Lung (tissue), 12 donors: ENCODE results near the gene RIPK4. TPM values are rescaled to one million over a fixed set of nuclear protein-coding genes. Genes with fewer than 3 reads are reported as not detected.

ENCODE experiments used
- ATAC-seq: fragments of 200-7000 bp; cut with Tn5 transposase; one replicate; pipeline ENCODE4 v1.9.1; 2020; ENCODE audit warnings: moderate number of reproducible peaks; ENCODE audit not compliant: insufficient read depth, low FRiP score
- DNase-seq, 3 donors: peaks; one replicate each; pipeline ENCODE4 v3.0.0-alpha.2; 2013 to 2017
- H3K27ac ChIP-seq, 2 donors: one replicate each; pipeline ENCODE4 v1.5.1; 2013; ENCODE audit warnings: mild to moderate bottlenecking in 2 of 2, moderate library complexity in 2 of 2, control low read depth in 1 of 2, inconsistent platforms in 1 of 2, low read depth in 1 of 2, low read length in 1 of 2
- H3K27me3 ChIP-seq, 3 donors: one replicate each; pipeline ENCODE4 v1.5.1; 2013; ENCODE audit warnings: low read length in 2 of 3; ENCODE audit not compliant: control insufficient read depth in 3 of 3, insufficient read depth in 3 of 3
- H3K36me3 ChIP-seq, 4 donors: one replicate each; pipeline ENCODE4 v1.5.1; 2013; ENCODE audit warnings: low read length in 4 of 4, mild to moderate bottlenecking in 1 of 4, moderate library complexity in 1 of 4; ENCODE audit not compliant: control insufficient read depth in 4 of 4, insufficient read depth in 4 of 4
- H3K4me1 ChIP-seq, 5 donors: one replicate each; pipeline ENCODE4 v1.5.1; 2013; ENCODE audit warnings: low read length in 5 of 5, mild to moderate bottlenecking in 2 of 5, moderate library complexity in 1 of 5; ENCODE audit not compliant: control insufficient read depth in 5 of 5, insufficient read depth in 5 of 5
- H3K4me3 ChIP-seq: one replicate; pipeline ENCODE4 v1.5.1; 2013; ENCODE audit warnings: mild to moderate bottlenecking, control low read depth, moderate library complexity
- H3K9ac ChIP-seq, 2 donors: one replicate each; pipeline ENCODE4 v1.5.1; 2013; ENCODE audit warnings: low read length in 2 of 2, control low read depth in 1 of 2; ENCODE audit not compliant: insufficient read depth in 1 of 2
- H3K9me3 ChIP-seq, 4 donors: one replicate each; pipeline ENCODE4 v1.5.1; 2013; ENCODE audit warnings: low read length in 3 of 4, mild to moderate bottlenecking in 1 of 4, moderate library complexity in 1 of 4; ENCODE audit not compliant: control insufficient read depth in 4 of 4, insufficient read depth in 3 of 4
- CTCF ChIP-seq: IDR thresholded peaks from 2 replicates; pipeline ENCODE4 v1.5.1; 2012; ENCODE audit warnings: mild to moderate bottlenecking; ENCODE audit errors: control extremely low read depth, extremely low read depth
- WGBS, 2 donors: extraction: QIAGEN DNeasy Blood & Tissue Kit; methylation state at CpG; one replicate each; pipeline ENCODE4 v1.1.7; 2013; 5-methylcytosine and 5-hydroxymethylcytosine counted together
- polyA plus RNA-seq, 2 donors: library from polyadenylated mRNA; stranded (reverse); fragments of 200-250 nt; gene quantifications; one replicate each; pipeline ENCODE4 v1.2.1, GENCODE V29; 2013
- total RNA-seq, 2 donors: library from RNA; depleted of rRNA in 1 of 2; stranded (reverse); fragments of >200 nt in 1 of 2; gene quantifications; one replicate each; pipeline ENCODE4 v1.2.1, GENCODE V29; 2014 to 2021
- donor health status: control.
- donor health status: control.
- donor health status: Bipolar disorder and iron deficiency.
- donor health status: healthy.
- donor health status: DM: yes; HTN: yes; CAD: no.

RIPK4 gene
- total and polyA plus RNA-seq, 4 donors = 5.0 to 21.6 (median 9.1) TPM

GRCh38 chr21:41772351-41773080 lies 5.7 kb upstream of the RIPK4 start:
- H3K27ac ChIP-seq = no peak overlapping the region
- H3K9ac ChIP-seq = no peak overlapping the region
- H3K9me3 ChIP-seq = no peaks in the 10 kb centered on the region
- H3K4me3 ChIP-seq = no peak overlapping the region
- WGBS, 2 donors = 59 to 72% methylated on average over 16 of the region's 16 CpGs
- H3K4me1 ChIP-seq = peaks cover 0 to 12% (median 6%) of the 10 kb centered on the region in 5 donors
- peaks cover 0 to 73% (median 64%) of the 10 kb centered on the region in 3 donors for H3K27me3 ChIP-seq
- H3K36me3 ChIP-seq = no peaks in the 10 kb centered on the region
- TF ChIP-seq CTCF = no peak
- ATAC-seq (no peak), DNase-seq (peak in 1 of 3 donors; percentile 10)

DNA sequence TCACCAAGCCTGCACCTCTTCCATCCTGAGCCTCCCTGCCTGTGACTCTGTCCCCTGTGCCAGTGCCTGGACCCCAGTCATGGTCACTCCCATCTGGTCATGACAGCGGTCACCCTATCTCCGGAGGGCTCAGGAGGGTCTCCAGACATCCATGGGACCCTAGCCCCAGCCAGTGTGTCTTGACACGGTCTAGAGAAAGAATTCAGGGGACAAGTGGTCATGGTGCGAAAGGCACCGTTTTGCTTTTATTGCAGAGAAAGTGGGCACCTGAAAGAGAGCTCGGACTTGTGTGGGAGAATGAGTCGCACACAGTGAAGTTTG lies 4.7 kb upstream of the RIPK4 start:
- H3K27me3 ChIP-seq = peaks cover 0 to 79% (median 67%) of the 10 kb centered on the region in 3 donors
- H3K4me3 ChIP-seq = no peak overlapping the region
- ATAC-seq (no peak), DNase-seq (no peak)
- 90 to 94% methylated on average over 7 of the region's 7 CpGs for WGBS, 2 donors
- H3K36me3 ChIP-seq = no peaks in the 10 kb centered on the region
- H3K27ac ChIP-seq = no peak overlapping the region
- no peak for TF ChIP-seq CTCF
- H3K9ac ChIP-seq = no peak overlapping the region
- H3K4me1 ChIP-seq = peaks cover 0 to 12% (median 7%) of the 10 kb centered on the region in 5 donors
- H3K9me3 ChIP-seq = no peaks in the 10 kb centered on the region

DNA sequence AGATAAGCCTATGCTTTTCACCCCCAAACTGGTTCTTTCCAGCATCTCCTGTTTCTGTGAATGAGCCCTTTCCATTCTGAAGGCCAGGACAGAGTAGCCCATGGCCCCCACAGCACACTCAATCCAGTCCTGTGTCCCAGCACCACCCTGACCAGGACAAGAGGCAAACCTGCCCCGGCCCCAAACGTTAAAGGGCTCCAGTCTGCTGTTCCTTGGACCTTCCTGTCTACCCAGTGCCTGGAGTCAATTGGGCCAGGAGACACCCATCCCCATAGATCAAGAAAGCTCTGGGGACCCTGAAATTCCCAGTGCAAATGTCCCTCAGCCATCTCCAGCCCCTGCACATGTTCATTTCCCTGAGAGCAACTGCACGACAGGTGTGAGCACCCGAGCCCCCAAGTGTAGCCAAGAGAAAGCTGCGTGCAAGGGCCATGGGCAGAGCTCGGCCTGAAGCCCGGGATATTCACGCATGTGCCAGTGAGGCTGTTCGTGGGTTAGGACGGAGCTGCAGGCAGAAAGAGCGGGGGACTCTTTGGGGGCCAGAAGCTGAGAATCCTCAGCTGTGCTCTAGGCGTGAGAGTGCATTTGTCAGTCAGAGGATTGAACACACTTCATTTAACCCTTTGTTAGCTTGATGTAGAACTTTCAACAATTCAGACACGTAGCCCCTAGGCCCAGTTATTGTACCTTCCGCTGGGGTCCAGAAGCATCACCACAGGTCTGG lies 4.2 kb upstream of the RIPK4 start:
- peaks cover 0 to 79% (median 70%) of the 10 kb centered on the region in 3 donors for H3K27me3 ChIP-seq
- ATAC-seq (no peak), DNase-seq (no peak)
- 77 to 88% methylated on average over 14 of the region's 14 CpGs for WGBS, 2 donors
- no peak overlapping the region for H3K4me3 ChIP-seq
- no peaks in the 10 kb centered on the region for H3K9me3 ChIP-seq
- H3K27ac ChIP-seq = no peak overlapping the region
- H3K9ac ChIP-seq = no peak overlapping the region
- TF ChIP-seq CTCF = no peak
- H3K4me1 ChIP-seq = peaks cover 0 to 12% (median 7%) of the 10 kb centered on the region in 5 donors
- no peaks in the 10 kb centered on the region for H3K36me3 ChIP-seq
